ENCODE measurements around the gene HBA1.

HBA1 gene

DNA sequence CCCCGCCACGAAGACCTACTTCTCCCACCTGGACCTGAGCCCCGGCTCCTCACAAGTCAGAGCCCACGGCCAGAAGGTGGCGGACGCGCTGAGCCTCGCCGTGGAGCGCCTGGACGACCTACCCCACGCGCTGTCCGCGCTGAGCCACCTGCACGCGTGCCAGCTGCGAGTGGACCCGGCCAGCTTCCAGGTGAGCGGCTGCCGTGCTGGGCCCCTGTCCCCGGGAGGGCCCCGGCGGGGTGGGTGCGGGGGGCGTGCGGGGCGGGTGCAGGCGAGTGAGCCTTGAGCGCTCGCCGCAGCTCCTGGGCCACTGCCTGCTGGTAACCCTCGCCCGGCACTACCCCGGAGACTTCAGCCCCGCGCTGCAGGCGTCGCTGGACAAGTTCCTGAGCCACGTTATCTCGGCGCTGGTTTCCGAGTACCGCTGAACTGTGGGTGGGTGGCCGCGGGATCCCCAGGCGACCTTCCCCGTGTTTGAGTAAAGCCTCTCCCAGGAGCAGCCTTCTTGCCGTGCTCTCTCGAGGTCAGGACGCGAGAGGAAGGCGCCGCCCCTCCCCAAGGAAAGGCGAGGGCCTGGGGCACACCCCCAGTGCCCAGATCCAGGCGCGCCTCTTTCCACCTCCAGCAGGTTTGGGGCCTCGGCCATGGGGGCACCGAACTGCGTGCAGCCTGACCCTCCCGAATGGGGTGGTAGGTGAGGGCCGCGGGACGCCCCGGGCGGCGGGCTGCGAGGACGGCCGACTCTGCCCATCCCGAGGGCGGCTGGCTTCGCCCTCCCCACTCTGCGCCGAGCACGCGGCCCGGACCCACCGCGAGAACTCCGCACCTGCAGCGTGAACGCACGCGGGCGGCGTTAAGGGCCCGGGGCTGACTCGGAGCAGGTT, 4.4 kb downstream of the HBA1 start:
- peaks cover 14% of the 10 kb centered on the region for H3K36me3 ChIP-seq (ENCODE audit: insufficient read depth, low read length)
- peak; percentile 91 for ATAC-seq (ENCODE audit: insufficient read depth, low read depth)
- H4K20me1 ChIP-seq (ENCODE audit: insufficient read depth, low read length): peaks cover 11% of the 10 kb centered on the region; the same call in 1 of the 2 replicates
- H3K4me1 ChIP-seq (ENCODE audit: insufficient read depth, low read length): peaks cover 11% of the 10 kb centered on the region
- no peak overlapping the region for H3K27ac ChIP-seq (ENCODE audit: low read length)
- H3K79me2 ChIP-seq (ENCODE audit: insufficient read depth, low read length): no peaks in the 10 kb centered on the region
- peak; percentile 82 for DNase-seq
- H3K4me3 ChIP-seq (ENCODE audit: low read depth in 1 of 2, low read length in 2 of 2): peak overlapping the region in 1 of 2 experiments; percentile 14; a peak in 1 of 4 replicates
- H3K9me3 ChIP-seq (ENCODE audit: insufficient read depth, low read length, severe bottlenecking): no peaks in the 10 kb centered on the region
- no peak for TF ChIP-seq EZH2 (IDR thresholded peaks at IDR 0.05; ENCODE audit: borderline replicate concordance, low read depth, low read length, severe bottlenecking)
- TF ChIP-seq, protein P1, sequence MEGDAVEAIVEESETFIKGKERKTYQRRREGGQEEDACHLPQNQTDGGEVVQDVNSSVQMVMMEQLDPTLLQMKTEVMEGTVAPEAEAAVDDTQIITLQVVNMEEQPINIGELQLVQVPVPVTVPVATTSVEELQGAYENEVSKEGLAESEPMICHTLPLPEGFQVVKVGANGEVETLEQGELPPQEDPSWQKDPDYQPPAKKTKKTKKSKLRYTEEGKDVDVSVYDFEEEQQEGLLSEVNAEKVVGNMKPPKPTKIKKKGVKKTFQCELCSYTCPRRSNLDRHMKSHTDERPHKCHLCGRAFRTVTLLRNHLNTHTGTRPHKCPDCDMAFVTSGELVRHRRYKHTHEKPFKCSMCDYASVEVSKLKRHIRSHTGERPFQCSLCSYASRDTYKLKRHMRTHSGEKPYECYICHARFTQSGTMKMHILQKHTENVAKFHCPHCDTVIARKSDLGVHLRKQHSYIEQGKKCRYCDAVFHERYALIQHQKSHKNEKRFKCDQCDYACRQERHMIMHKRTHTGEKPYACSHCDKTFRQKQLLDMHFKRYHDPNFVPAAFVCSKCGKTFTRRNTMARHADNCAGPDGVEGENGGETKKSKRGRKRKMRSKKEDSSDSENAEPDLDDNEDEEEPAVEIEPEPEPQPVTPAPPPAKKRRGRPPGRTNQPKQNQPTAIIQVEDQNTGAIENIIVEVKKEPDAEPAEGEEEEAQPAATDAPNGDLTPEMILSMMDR (IDR thresholded peaks at IDR 0.05; ENCODE audit: borderline replicate concordance, extremely low read depth, low read length, poor library complexity, severe bottlenecking): no peak
- H3K9ac ChIP-seq (ENCODE audit: low read depth, low read length): peak overlapping the region; percentile 38; the same call in 1 of the 2 replicates
- no peaks in the 10 kb centered on the region for H3K27me3 ChIP-seq (ENCODE audit: insufficient read depth, low read length, poor library complexity)
- H3K4me2 ChIP-seq (ENCODE audit: insufficient read depth, low read length): peak overlapping the region; percentile 62
- peak overlapping the region; percentile 64 for H2AFZ ChIP-seq (ENCODE audit: low read depth, low read length)

DNA sequence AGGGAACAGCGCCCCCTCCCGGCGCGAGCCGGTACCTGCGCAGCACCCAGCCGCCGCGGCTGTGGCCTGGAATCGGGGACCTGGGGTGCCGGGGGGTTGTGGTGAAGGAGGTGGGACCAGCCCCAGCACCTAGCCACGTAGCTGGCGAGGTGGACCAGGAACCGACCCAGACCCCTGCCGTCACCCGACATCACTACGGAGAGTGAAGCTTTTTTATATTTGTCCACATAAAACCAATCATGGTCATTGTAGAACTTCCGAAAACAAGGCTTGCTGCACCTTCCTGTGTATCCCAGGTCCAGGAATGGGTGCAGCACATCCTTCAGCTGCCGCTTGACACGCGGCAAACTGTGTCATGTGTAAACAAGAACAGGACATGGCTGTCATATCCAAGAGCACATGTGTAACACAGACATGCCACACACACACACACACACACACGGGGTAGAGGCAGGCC, 5.1 kb downstream of the HBA1 start:
- no peaks in the 10 kb centered on the region for H3K27me3 ChIP-seq (ENCODE audit: insufficient read depth, low read length, poor library complexity)
- peak; percentile 20; the same call in 1 of the 3 replicates for ATAC-seq (ENCODE audit: insufficient read depth, low read depth)
- peaks cover 14% of the 10 kb centered on the region for H3K36me3 ChIP-seq (ENCODE audit: insufficient read depth, low read length)
- H3K4me3 ChIP-seq (ENCODE audit: low read depth in 1 of 2, low read length in 2 of 2): no peak overlapping the region
- H3K4me2 ChIP-seq (ENCODE audit: insufficient read depth, low read length): peak overlapping the region; percentile 62
- TF ChIP-seq, protein P1 (IDR thresholded peaks at IDR 0.05; ENCODE audit: borderline replicate concordance, extremely low read depth, low read length, poor library complexity, severe bottlenecking): peak; percentile 94
- no peak for TF ChIP-seq EZH2 (IDR thresholded peaks at IDR 0.05; ENCODE audit: borderline replicate concordance, low read depth, low read length, severe bottlenecking)
- H3K79me2 ChIP-seq (ENCODE audit: insufficient read depth, low read length): no peaks in the 10 kb centered on the region
- H3K27ac ChIP-seq (ENCODE audit: low read length): no peak overlapping the region
- no peaks in the 10 kb centered on the region for H3K9me3 ChIP-seq (ENCODE audit: insufficient read depth, low read length, severe bottlenecking)
- H4K20me1 ChIP-seq (ENCODE audit: insufficient read depth, low read length): peaks cover 11% of the 10 kb centered on the region; the same call in 1 of the 2 replicates
- no peak overlapping the region for H2AFZ ChIP-seq (ENCODE audit: low read depth, low read length)
- H3K9ac ChIP-seq (ENCODE audit: low read depth, low read length): no peak overlapping the region; the same call in 1 of the 2 replicates
- peaks cover 11% of the 10 kb centered on the region for H3K4me1 ChIP-seq (ENCODE audit: insufficient read depth, low read length)
- DNase-seq: no peak

DNA sequence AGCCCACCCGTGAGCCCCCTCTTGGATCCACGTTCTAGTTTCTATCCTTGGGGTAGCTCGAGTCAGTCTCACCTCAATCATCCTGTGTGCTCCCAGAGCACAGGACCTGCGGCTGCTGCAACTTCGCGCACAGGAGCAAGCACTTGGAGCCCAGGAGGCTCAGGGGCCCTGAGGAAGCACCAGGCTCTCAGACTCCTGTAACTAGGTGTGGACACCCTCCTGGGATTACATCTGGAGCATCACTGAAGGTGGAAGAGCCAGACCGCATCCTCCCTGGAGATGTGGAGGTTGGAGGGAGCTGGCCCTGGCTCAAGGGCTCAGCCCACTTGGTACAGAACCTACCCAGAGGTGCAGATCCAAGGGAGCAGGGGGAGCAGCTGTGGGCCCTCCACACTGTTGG, 6.5 kb downstream of the HBA1 start:
- Histone ChIP-seq H3K4me1 (ENCODE audit: insufficient read depth, low read length) (peaks cover 11% of the 10 kb centered on the region), H3K36me3 (ENCODE audit: insufficient read depth, low read length) (peaks cover 24% of the 10 kb centered on the region), H3K4me3 (ENCODE audit: low read depth in 1 of 2, low read length in 2 of 2) (no peak overlapping the region), H4K20me1 (ENCODE audit: insufficient read depth, low read length) (peaks cover 13% of the 10 kb centered on the region; the same call in 1 of the 2 replicates), H3K4me2 (ENCODE audit: insufficient read depth, low read length) (no peak overlapping the region), H3K9ac (ENCODE audit: low read depth, low read length) (no peak overlapping the region), H3K79me2 (ENCODE audit: insufficient read depth, low read length) (no peaks in the 10 kb centered on the region), H3K27ac (ENCODE audit: low read length) (no peak overlapping the region), H3K9me3 (ENCODE audit: insufficient read depth, low read length, severe bottlenecking) (no peaks in the 10 kb centered on the region), H3K27me3 (ENCODE audit: insufficient read depth, low read length, poor library complexity) (no peaks in the 10 kb centered on the region), H2AFZ (ENCODE audit: low read depth, low read length) (no peak overlapping the region)
- no peak for DNase-seq
- no peak for ATAC-seq (ENCODE audit: insufficient read depth, low read depth)
- TF ChIP-seq EZH2 (IDR thresholded peaks at IDR 0.05; ENCODE audit: borderline replicate concordance, low read depth, low read length, severe bottlenecking): no peak

DNA sequence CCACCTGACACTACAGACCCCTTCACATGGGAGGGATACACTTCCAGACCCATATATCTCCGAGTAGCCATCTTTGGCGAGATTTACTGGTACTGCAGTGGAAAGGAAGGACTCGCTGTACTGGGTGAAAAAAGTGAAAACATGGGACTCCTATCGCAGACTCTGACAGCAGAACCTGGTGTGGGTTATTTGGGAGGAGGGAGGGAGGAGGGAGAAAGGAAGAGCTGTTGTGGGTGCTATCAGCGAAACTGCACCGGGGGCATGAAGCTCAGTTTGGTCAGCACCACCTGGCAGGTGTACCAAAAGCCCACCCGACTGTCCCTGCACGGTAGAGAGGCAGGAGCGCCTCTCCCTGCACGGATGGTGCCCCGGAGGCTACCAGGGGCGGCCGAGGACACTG, 8.7 kb downstream of the HBA1 start:
- peaks cover 27% of the 10 kb centered on the region for H4K20me1 ChIP-seq (ENCODE audit: insufficient read depth, low read length)
- TF ChIP-seq, protein P1 (IDR thresholded peaks at IDR 0.05; ENCODE audit: borderline replicate concordance, extremely low read depth, low read length, poor library complexity, severe bottlenecking): no peak
- no peak for TF ChIP-seq EZH2 (IDR thresholded peaks at IDR 0.05; ENCODE audit: borderline replicate concordance, low read depth, low read length, severe bottlenecking)
- no peak overlapping the region for H3K27ac ChIP-seq (ENCODE audit: low read length)
- peaks cover 11% of the 10 kb centered on the region for H3K4me1 ChIP-seq (ENCODE audit: insufficient read depth, low read length)
- no peak for DNase-seq
- H3K79me2 ChIP-seq (ENCODE audit: insufficient read depth, low read length): no peaks in the 10 kb centered on the region
- H2AFZ ChIP-seq (ENCODE audit: low read depth, low read length): no peak overlapping the region
- H3K4me2 ChIP-seq (ENCODE audit: insufficient read depth, low read length): no peak overlapping the region
- H3K27me3 ChIP-seq (ENCODE audit: insufficient read depth, low read length, poor library complexity): no peaks in the 10 kb centered on the region
- no peak overlapping the region for H3K4me3 ChIP-seq (ENCODE audit: low read depth in 1 of 2, low read length in 2 of 2)
- H3K9ac ChIP-seq (ENCODE audit: low read depth, low read length): no peak overlapping the region
- no peak for ATAC-seq (ENCODE audit: insufficient read depth, low read depth)
- H3K36me3 ChIP-seq (ENCODE audit: insufficient read depth, low read length): peaks cover 46% of the 10 kb centered on the region
- H3K9me3 ChIP-seq (ENCODE audit: insufficient read depth, low read length, severe bottlenecking): no peaks in the 10 kb centered on the region

Measured in DND-41 (cell line).